HG03378 (cell line): ENCODE data around the gene STOX2.

Experiments used
- ATAC-seq: cut with Tn5 transposase; IDR thresholded peaks from one replicate; pipeline ENCODE4 v1.9.1; 2021; ENCODE audit warnings: mild to moderate bottlenecking, moderate library complexity; ENCODE audit not compliant: unreplicated experiment

The STOX2 gene

DNA sequence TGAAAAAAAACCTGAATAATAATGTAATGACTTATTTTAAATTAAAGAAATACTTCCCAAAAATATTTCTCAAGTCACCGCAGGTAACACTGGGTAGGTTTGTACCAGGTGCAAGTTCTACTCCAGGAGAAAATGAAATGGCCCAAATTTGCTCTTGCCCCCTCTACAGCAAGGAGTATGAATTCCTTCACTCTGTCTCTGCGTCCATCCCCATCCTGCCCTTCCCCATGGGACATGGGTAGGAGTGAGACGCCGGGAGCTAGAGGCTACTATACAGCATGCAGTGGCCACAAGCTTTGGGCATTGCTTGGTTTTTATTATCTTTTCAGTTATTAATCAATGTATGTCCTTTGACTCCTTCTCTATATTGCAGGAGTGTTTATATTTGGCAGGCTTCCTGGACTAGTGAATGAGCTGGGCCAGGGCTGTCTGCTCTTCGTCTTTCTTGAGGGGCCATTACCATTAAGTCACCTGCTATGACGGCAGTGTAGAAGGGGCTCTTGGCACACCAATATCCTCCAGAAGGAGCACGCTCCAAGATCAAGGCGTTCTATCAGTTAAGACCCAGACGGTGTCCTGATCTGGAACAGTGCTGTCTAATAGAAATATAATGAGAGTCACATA is 162.9 kb downstream of the STOX2 start:
- ATAC-seq = no peak
